Esophagus squamous epithelium (tissue), 4 donors: ENCODE data around the gene CCNYL1.

Experiments
- CTCF ChIP-seq, 6 experiments: fragments of 450-650 bp in 4 of 6; fragments of 200-600 bp in 2 of 6; sonication (generic) in 2 of 6; IDR thresholded peaks; one replicate each; pipeline ENCODE4 v1.5.1; 2016 to 2019; ENCODE audit warnings: antibody characterized with exemption in 6 of 6, mild to moderate bottlenecking in 4 of 6, moderate library complexity in 4 of 6
- POLR2A ChIP-seq, 4 donors: fragments of 450-650 bp; IDR thresholded peaks; one replicate each; pipeline ENCODE4 v1.6.1; 2017; ENCODE audit warnings: antibody characterized with exemption in 4 of 4, mild to moderate bottlenecking in 4 of 4, moderate library complexity in 3 of 4

GRCh38 chr2:207670887-207671286 lies 40.6 kb upstream of the CCNYL1 start:
- TF ChIP-seq CTCF (IDR thresholded peaks at IDR 0.05) (no peak), POLR2A (IDR thresholded peaks at IDR 0.05) (no peak)
